HepG2 (cell line): Measurements from ENCODE around the gene RNF126. TPM values are rescaled to one million over a fixed set of nuclear protein-coding genes. Genes with fewer than 3 reads are reported as not detected.

ENCODE experiments used
- CC2D1A ChIP-seq: sonication (generic); formaldehyde crosslinking; IDR thresholded peaks from 2 replicates; pipeline ENCODE4 v1.8.1; 2023; ENCODE audit warnings: mild to moderate bottlenecking, missing genetic modification reagents
- CCDC6 ChIP-seq: sonication (generic); formaldehyde crosslinking; IDR thresholded peaks from 2 replicates; pipeline ENCODE4 v1.8.1; 2022; ENCODE audit warnings: mild to moderate bottlenecking, missing genetic modification reagents, moderate library complexity
- DMAP1 ChIP-seq: IDR thresholded peaks from 2 replicates; pipeline ENCODE4 v1.6.1; 2016
- DR1 ChIP-seq: sonication (generic); formaldehyde crosslinking; IDR thresholded peaks from 2 replicates; pipeline ENCODE4 v1.8.0; 2021; ENCODE audit warnings: mild to moderate bottlenecking, missing genetic modification reagents, inconsistent platforms
- GABPA ChIP-seq, 2 experiments: IDR thresholded peaks; 2 replicates each; pipeline ENCODE4 v1.6.1; 2011 to 2016; ENCODE audit warnings: low read depth in 2 of 2, low read length in 1 of 2, missing biosample characterization in 1 of 2, missing genetic modification characterization in 1 of 2
- HNF4G ChIP-seq, 2 experiments: sonication (generic) in 1 of 2; formaldehyde crosslinking in 1 of 2; IDR thresholded peaks; 2 replicates each; pipeline versions ENCODE4 v1.4.0 to v1.6.1; 2011 to 2020; ENCODE audit warnings: borderline replicate concordance in 2 of 2, low read depth in 2 of 2, mild to moderate bottlenecking in 2 of 2, low read length in 1 of 2, missing genetic modification reagents in 1 of 2, moderate library complexity in 1 of 2
- HNRNPL ChIP-seq: fragments of 200-400 bp; formaldehyde crosslinking; IDR thresholded peaks from 2 replicates; pipeline ENCODE4 v1.6.1; 2017; ENCODE audit warnings: mild to moderate bottlenecking, low read depth, low read length
- KLF6 ChIP-seq: IDR thresholded peaks from 2 replicates; pipeline ENCODE4 v1.8.0; 2016; ENCODE audit warnings: missing biosample characterization, missing genetic modification reagents
- MED1 ChIP-seq: sonication (generic); formaldehyde crosslinking; IDR thresholded peaks from 2 replicates; pipeline ENCODE4 v1.4.0; 2020; ENCODE audit warnings: missing genetic modification reagents
- MTA3 ChIP-seq: sonication (generic); formaldehyde crosslinking; IDR thresholded peaks from 2 replicates; pipeline ENCODE4 v1.4.0; 2020; ENCODE audit warnings: missing genetic modification reagents
- NFKB2 ChIP-seq: sonication (generic); formaldehyde crosslinking; IDR thresholded peaks from 2 replicates; pipeline ENCODE4 v1.4.0; 2020; ENCODE audit warnings: missing genetic modification reagents, borderline replicate concordance
- POLR2A ChIP-seq, 2 experiments: IDR thresholded peaks; 2 replicates each; pipeline ENCODE4 v1.6.1; 2011; ENCODE audit warnings: low read depth in 2 of 2, low read length in 2 of 2, mild to moderate bottlenecking in 1 of 2, moderate library complexity in 1 of 2; ENCODE audit not compliant: insufficient read depth in 1 of 2
- RBAK ChIP-seq: sonication (generic); formaldehyde crosslinking; IDR thresholded peaks from 2 replicates; pipeline ENCODE4 v1.5.1; 2020; ENCODE audit warnings: mild to moderate bottlenecking, missing genetic modification reagents
- SRSF1 ChIP-seq: fragments of 200-400 bp; formaldehyde crosslinking; optimal IDR thresholded peaks from 2 replicates; pipeline ENCODE3; 2017; ENCODE audit warnings: mild to moderate bottlenecking, low read depth, low read length, moderate library complexity
- TOPORS ChIP-seq: sonication (generic); formaldehyde crosslinking; IDR thresholded peaks from 2 replicates; pipeline ENCODE4 v1.8.0; 2023; ENCODE audit warnings: mild to moderate bottlenecking, missing genetic modification reagents
- ZNF274 ChIP-seq: sonication (generic); formaldehyde crosslinking; IDR thresholded peaks from 2 replicates; pipeline ENCODE4 v1.5.1; 2020; ENCODE audit warnings: mild to moderate bottlenecking, missing genetic modification reagents
- ZNF605 ChIP-seq: sonication (generic); formaldehyde crosslinking; IDR thresholded peaks from 2 replicates; pipeline ENCODE4 v1.8.0; 2022; ENCODE audit warnings: mild to moderate bottlenecking, missing genetic modification reagents
- ZNF672 ChIP-seq: sonication (generic); formaldehyde crosslinking; IDR thresholded peaks from 2 replicates; pipeline ENCODE4 v1.8.1; 2022; ENCODE audit warnings: missing genetic modification reagents
- ZNF746 ChIP-seq: sonication (generic); formaldehyde crosslinking; IDR thresholded peaks from 2 replicates; pipeline ENCODE4 v1.8.0; 2022; ENCODE audit warnings: mild to moderate bottlenecking, missing genetic modification reagents
- ZNF747 ChIP-seq: sonication (generic); formaldehyde crosslinking; IDR thresholded peaks from 2 replicates; pipeline ENCODE4 v1.8.1; 2023; ENCODE audit warnings: missing genetic modification reagents, mild to moderate bottlenecking, borderline replicate concordance
- ZNF781 ChIP-seq: sonication (generic); formaldehyde crosslinking; IDR thresholded peaks from 2 replicates; pipeline ENCODE4 v1.5.1; 2020; ENCODE audit warnings: borderline replicate concordance, mild to moderate bottlenecking, missing genetic modification reagents; ENCODE audit errors: not compliant biosample characterization
- ZSCAN12 ChIP-seq: sonication (generic); formaldehyde crosslinking; IDR thresholded peaks from 2 replicates; pipeline ENCODE4 v1.9.0; 2021; ENCODE audit warnings: mild to moderate bottlenecking, missing genetic modification reagents
- ZSCAN31 ChIP-seq: sonication (generic); formaldehyde crosslinking; IDR thresholded peaks from 2 replicates; pipeline ENCODE4 v1.5.0; 2020; ENCODE audit warnings: low read depth, mild to moderate bottlenecking, missing genetic modification reagents
- polyA plus RNA-seq, 8 experiments: library from polyadenylated mRNA; depleted of rRNA in 3 of 8; stranded (reverse) in 7 of 8; unstranded in 1 of 8; fragments of >200 nt; fragmentation: Illumina TruSeq in 4 of 8; extraction: Trizol in 4 of 8; gene quantifications; 2 replicates each; pipeline versions ENCODE4 v1.2.1 to v1.2.3, GENCODE V29; 2011 to 2016; ENCODE audit warnings: low read depth in 4 of 8, missing spikeins in 1 of 8, mixed read lengths in 1 of 8; ENCODE audit not compliant: insufficient read depth in 1 of 8
- total RNA-seq, 5 experiments: library from RNA; depleted of rRNA; stranded (reverse); fragments of >200 nt; fragmentation: Illumina TruSeq; extraction: Trizol; gene quantifications; 2 replicates each; pipeline ENCODE4 v1.2.3, GENCODE V29; 2016; ENCODE audit warnings: low read depth in 1 of 5
- TF ChIP-seq, protein P1 (sequence below): sonication (generic); formaldehyde crosslinking; IDR thresholded peaks from 2 replicates; pipeline ENCODE4 v1.4.0; 2020; ENCODE audit warnings: mild to moderate bottlenecking, missing genetic modification reagents
- TF ChIP-seq, protein P2 (sequence below): IDR thresholded peaks from 2 replicates; pipeline ENCODE4 v1.6.1; 2016; ENCODE audit warnings: missing genetic modification reagents, missing compliant biosample characterization
- TF ChIP-seq, protein P3 (sequence below): sonication (generic); formaldehyde crosslinking; IDR thresholded peaks from 2 replicates; pipeline ENCODE4 v1.8.0; 2022; ENCODE audit warnings: mild to moderate bottlenecking, missing genetic modification reagents, borderline replicate concordance
- TF ChIP-seq, protein P4 (sequence below): sonication (generic); formaldehyde crosslinking; IDR thresholded peaks from 2 replicates; pipeline ENCODE4 v1.8.1; 2023; ENCODE audit warnings: missing genetic modification reagents, mild to moderate bottlenecking, borderline replicate concordance

Gene RNF126
- total and polyA plus RNA-seq, 2 of the 13 experiments (the other 11 are each of a cell fraction or from before 2014, with no cell fraction given) = 23.2 to 34.0 TPM

DNA sequence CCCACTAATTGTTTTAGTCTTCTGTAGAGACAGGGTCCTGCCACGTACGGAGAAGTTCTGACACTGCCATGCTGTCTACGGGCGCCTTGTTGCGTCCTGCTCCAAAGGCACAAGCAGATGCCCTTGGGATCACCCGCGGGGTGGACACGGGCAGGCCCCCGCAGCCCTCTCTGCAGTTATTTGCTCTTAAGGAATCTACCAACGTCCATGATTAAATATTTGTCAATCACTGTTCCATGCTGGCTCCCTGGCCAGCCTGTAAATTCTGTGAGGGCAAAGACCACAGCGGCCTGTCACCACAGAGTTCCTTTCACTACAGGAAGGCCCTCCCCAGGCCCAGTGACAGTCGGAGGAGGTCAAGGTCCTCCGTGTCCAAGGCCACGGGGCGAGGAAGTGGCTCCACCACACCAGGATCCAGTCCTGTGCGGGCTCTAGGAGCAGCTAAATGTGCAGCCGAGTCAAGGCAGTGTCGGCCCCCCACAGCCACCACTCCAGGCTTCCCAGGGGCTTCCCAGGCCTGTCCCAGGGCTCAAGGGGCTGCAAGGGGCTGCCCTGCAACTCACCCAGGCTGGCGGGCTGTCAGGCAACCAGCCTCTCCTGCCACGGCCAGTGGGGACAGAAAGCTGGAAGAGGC is 2.1 kb downstream of the RNF126 start (continued):
- TF ChIP-seq, protein P1, sequence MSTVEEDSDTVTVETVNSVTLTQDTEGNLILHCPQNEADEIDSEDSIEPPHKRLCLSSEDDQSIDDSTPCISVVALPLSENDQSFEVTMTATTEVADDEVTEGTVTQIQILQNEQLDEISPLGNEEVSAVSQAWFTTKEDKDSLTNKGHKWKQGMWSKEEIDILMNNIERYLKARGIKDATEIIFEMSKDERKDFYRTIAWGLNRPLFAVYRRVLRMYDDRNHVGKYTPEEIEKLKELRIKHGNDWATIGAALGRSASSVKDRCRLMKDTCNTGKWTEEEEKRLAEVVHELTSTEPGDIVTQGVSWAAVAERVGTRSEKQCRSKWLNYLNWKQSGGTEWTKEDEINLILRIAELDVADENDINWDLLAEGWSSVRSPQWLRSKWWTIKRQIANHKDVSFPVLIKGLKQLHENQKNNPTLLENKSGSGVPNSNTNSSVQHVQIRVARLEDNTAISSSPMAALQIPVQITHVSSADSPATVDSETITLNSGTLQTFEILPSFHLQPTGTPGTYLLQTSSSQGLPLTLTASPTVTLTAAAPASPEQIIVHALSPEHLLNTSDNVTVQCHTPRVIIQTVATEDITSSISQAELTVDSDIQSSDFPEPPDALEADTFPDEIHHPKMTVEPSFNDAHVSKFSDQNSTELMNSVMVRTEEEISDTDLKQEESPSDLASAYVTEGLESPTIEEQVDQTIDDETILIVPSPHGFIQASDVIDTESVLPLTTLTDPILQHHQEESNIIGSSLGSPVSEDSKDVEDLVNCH = 0 out of 2 replicates have a peak, but pooled peaks have one; percentile 74
- no peak for TF ChIP-seq CCDC6 (CRISPR knock-in tag)
- TF ChIP-seq ZNF747 (CRISPR knock-in tag) = 0 out of 2 replicates have a peak, but pooled peaks have one; percentile 23
- TF ChIP-seq, protein P2, sequence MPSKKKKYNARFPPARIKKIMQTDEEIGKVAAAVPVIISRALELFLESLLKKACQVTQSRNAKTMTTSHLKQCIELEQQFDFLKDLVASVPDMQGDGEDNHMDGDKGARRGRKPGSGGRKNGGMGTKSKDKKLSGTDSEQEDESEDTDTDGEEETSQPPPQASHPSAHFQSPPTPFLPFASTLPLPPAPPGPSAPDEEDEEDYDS = peak; percentile 75
- no peak for TF ChIP-seq CC2D1A (CRISPR knock-in tag)
- no peak for TF ChIP-seq ZNF781 (CRISPR knock-in tag)
- TF ChIP-seq ZNF274 (CRISPR knock-in tag) = peak; percentile 32
- no peak for TF ChIP-seq MTA3
- no peak for TF ChIP-seq HNRNPL
- TF ChIP-seq ZNF746 (CRISPR knock-in tag) = 0 out of 2 replicates have a peak, but pooled peaks have one; percentile 80
- TF ChIP-seq DMAP1 (CRISPR knock-in tag) = peak; percentile 49; the same call in 1 of the 2 replicates
- peak; percentile 94 for TF ChIP-seq MED1 (CRISPR knock-in tag)
- no peak for TF ChIP-seq RBAK (CRISPR knock-in tag)
- no peak for TF ChIP-seq SRSF1
- TF ChIP-seq HNF4G (IDR thresholded peaks at IDR 0.05; ENCODE audit: borderline replicate concordance, low read depth, low read length) = peak; percentile 96
- peak; percentile 96 for TF ChIP-seq HNF4G (CRISPR knock-in tag; IDR thresholded peaks at IDR 0.05; ENCODE audit: borderline replicate concordance, low read depth)
- 0 out of 2 replicates have a peak, but pooled peaks have one; percentile 59 for TF ChIP-seq ZSCAN12
- peak; percentile 82; the same call in 1 of the 2 replicates for TF ChIP-seq ZSCAN31 (CRISPR knock-in tag)
- peak; percentile 94 for TF ChIP-seq ZNF605 (CRISPR knock-in tag)
- TF ChIP-seq, protein P3, sequence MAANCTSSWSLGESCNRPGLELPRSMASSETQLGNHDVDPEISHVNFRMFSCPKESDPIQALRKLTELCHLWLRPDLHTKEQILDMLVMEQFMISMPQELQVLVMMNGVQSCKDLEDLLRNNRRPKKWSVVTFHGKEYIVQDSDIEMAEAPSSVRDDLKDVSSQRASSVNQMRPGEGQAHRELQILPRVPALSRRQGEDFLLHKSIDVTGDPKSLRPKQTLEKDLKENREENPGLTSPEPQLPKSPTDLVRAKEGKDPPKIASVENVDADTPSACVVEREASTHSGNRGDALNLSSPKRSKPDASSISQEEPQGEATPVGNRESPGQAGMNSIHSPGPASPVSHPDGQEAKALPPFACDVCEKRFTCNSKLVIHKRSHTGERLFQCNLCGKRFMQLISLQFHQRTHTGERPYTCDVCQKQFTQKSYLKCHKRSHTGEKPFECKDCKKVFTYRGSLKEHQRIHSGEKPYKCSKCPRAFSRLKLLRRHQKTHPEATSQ (CRISPR knock-in tag) = no peak; the same call in 1 of the 2 replicates
- peak; percentile 70; the same call in 1 of the 2 replicates for TF ChIP-seq TOPORS (CRISPR knock-in tag)
- TF ChIP-seq POLR2A (IDR thresholded peaks at IDR 0.05; ENCODE audit: insufficient read depth in 1 of 2, low read depth in 2 of 2, low read length in 2 of 2) = peak; percentile 93 to 95
- TF ChIP-seq DR1 (CRISPR knock-in tag) = peak; percentile 54
- TF ChIP-seq, protein P4, sequence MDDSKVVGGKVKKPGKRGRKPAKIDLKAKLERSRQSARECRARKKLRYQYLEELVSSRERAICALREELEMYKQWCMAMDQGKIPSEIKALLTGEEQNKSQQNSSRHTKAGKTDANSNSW = no peak
- TF ChIP-seq NFKB2 = peak; percentile 66; the same call in 1 of the 2 replicates
- TF ChIP-seq GABPA (IDR thresholded peaks at IDR 0.05; ENCODE audit: low read depth, low read length) = peak; percentile 49
- TF ChIP-seq GABPA (CRISPR knock-in tag; IDR thresholded peaks at IDR 0.05; ENCODE audit: low read depth) = peak; percentile 84
- TF ChIP-seq ZNF672 (CRISPR knock-in tag) = 0 out of 2 replicates have a peak, but pooled peaks have one; percentile 72
- no peak; the same call in 1 of the 2 replicates for TF ChIP-seq KLF6 (CRISPR knock-in tag)
